Fibroblast of the conjunctiva (primary cell): ENCODE results near the gene SNPH.
A peak's percentile ranks its signal among the peaks of the same experiment; 100 is the strongest.

Source experiments
- DNase-seq: peaks from one replicate; pipeline ENCODE4 v3.0.0-alpha.2; 2010; ENCODE audit warnings: low read depth

SNPH gene

GRCh38 chr20:1307571-1307971 lies 41.5 kb downstream of the SNPH start:
- no peak for DNase-seq

- no peak for DNase-seq
These were observed 42.1 kb downstream of the SNPH start for GRCh38 chr20:1308067-1308701.

- no peak for DNase-seq
These were observed 42.6 kb downstream of the SNPH start for GRCh38 chr20:1308702-1309095.

- no peak for DNase-seq
These were observed 43.3 kb downstream of the SNPH start for GRCh38 chr20:1309439-1309847.

GRCh38 chr20:1310071-1310470 lies 44.0 kb downstream of the SNPH start:
- no peak for DNase-seq

- no peak for DNase-seq
These were observed 44.6 kb downstream of the SNPH start for GRCh38 chr20:1310506-1311190.

GRCh38 chr20:1312308-1312707 lies 46.2 kb downstream of the SNPH start:
- no peak for DNase-seq

- DNase-seq: no peak
These were observed 46.8 kb downstream of the SNPH start for GRCh38 chr20:1312904-1313235.

GRCh38 chr20:1313236-1313964 lies 47.3 kb downstream of the SNPH start:
- peak; percentile 68 for DNase-seq

- DNase-seq: no peak
These were observed 49.7 kb downstream of the SNPH start for GRCh38 chr20:1315804-1316203.

- DNase-seq: no peak
These were observed 51.6 kb downstream of the SNPH start for GRCh38 chr20:1317545-1318255.

- no peak for DNase-seq
These were observed 53.0 kb downstream of the SNPH start for GRCh38 chr20:1319051-1319450.

- no peak for DNase-seq
These were observed 53.4 kb downstream of the SNPH start for GRCh38 chr20:1319462-1319861.

- no peak for DNase-seq
These were observed 53.9 kb downstream of the SNPH start for GRCh38 chr20:1320016-1320415.

GRCh38 chr20:1320902-1321653 lies 55.0 kb downstream of the SNPH start:
- DNase-seq: no peak

- DNase-seq: no peak
These were observed 55.5 kb downstream of the SNPH start for GRCh38 chr20:1321654-1321939.

- DNase-seq: peak; percentile 80
These were observed 56.6 kb downstream of the SNPH start for GRCh38 chr20:1322511-1323245.

- no peak for DNase-seq
These were observed 57.2 kb downstream of the SNPH start for GRCh38 chr20:1323256-1323655.

GRCh38 chr20:1323830-1324597 lies 57.9 kb downstream of the SNPH start:
- no peak for DNase-seq

GRCh38 chr20:1324598-1325172 lies 58.6 kb downstream of the SNPH start:
- DNase-seq: no peak
